HG02642 (cell line): ENCODE measurements around the gene MMP26.

Experiments used
- ATAC-seq: cut with Tn5 transposase; IDR thresholded peaks from one replicate; pipeline ENCODE4 v1.9.1; 2021; ENCODE audit warnings: mild to moderate bottlenecking; ENCODE audit not compliant: unreplicated experiment, poor library complexity

MMP26 gene

GRCh38 chr11:4704054-4704789 lies at the start of gene MMP26:
TSS of gene MMP26 (plus strand) at chr11:4704784.
- ATAC-seq, result peak; percentile 50

DNA sequence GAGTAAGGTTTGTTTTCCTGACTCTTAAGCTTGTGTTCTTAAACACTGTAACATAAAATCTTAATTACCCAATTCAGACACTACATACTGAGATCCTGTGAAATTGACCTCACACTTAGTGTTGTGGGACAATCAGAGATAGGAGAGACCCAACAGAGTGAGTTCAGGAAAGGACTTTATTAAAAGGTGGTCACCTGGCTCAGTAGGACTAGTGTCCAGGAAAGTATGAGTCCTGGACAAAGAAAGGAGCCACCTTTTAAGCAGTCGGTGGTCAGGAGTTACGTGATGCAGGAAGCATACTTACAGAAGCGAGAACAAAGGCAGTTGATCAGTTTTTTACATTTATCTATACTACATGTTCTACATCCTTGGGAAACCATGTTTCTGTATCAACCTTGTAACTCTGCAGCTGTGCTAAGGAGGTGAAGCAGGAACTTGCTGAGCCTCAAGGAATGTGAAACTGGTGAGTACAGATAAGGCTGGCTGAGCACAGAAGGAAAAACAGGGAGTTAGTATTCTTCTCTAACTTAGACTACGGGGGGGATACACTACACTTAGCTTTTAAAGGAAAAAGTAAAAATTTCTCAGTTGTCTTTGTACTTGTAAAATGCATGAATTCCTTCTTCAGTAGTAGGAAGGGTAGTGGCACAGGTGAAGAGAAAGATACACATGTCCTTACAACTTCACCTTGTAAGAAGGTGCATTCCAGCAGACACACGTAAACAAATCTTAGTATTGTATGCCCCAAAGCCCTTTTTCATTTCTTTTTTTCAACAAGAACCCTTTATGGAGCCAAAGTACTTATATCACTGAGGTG lies 45.7 kb upstream of the MMP26 start:
- no peak for ATAC-seq

DNA sequence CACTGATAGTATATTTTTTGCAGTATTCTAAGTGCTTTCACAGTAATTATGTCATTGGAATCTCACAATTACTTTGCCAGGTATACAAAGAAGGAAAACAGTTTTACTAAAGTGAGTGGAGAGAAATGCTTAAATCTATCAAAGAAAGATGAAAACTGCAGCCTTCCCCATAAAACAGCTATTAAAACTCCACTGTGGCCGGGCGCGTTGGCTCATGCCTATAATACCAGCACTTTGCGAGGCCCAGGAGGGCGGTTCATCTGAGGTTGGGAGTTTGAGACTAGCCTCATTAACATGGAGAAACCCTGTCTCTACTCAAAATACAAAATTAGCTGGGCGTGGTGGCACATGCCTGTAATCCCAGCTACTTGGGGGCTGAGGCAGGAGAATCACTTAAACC lies 41.7 kb upstream of the MMP26 start:
- no peak for ATAC-seq

DNA sequence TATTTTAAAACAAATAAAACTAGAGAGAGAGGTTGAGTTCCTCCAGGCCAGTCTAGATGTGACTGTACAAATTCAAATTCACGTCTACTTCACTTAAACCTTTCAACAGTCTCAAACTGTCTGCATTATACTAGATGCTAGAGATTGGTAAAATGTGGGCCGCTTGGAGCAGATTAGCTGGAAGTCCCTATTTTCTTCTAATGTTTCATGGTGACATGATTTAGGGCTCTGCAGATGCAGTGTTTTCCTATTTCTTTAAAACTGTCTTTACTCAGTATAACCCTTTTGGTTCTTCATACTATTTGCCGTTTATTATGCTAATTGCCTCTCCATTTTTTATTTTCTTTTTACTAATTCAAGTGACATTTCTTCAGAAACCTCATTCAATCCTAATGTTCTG lies 40.4 kb upstream of the MMP26 start:
- ATAC-seq, result no peak

DNA sequence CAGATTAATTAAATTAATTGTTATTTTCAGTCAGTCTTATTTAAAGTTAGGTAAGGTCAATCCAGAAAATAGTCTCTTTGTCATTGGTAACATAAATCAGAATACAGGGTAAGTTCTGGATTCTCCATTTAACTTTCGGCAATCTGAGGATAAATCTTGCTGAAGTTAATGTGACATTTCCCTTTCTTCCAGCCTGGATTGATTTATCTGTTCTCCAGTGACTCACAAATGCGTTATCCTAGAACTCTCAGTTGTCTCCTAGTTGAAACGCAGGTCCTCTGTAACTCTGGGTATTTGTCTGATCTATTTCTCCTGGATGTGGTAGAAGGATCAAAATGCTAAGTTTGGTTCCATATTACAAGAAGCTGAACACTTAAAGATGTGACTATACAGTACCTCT lies 39.8 kb upstream of the MMP26 start:
- no peak for ATAC-seq

DNA sequence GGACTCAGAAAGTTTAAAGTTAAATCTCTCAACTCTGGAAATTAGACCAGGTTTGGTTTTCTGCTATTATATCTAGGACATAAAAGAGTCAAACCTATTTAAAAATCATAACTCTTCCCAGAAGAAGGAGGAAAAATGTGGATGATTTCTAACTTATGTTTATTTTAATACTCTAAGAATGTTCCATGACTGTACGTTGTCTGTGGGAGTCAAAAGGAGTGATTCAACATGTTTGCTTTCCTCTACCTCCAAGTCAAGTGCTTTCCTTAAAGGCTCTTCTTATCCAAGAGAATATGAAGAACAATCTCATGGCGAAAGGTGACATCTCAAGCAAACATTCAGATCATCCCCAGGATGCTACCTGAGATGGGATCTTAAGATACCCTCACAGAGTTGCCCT lies 39.2 kb upstream of the MMP26 start:
- ATAC-seq, result no peak

- ATAC-seq, result no peak
These were observed 32.8 kb upstream of the MMP26 start for GRCh38 chr11:4671741-4672140.

DNA sequence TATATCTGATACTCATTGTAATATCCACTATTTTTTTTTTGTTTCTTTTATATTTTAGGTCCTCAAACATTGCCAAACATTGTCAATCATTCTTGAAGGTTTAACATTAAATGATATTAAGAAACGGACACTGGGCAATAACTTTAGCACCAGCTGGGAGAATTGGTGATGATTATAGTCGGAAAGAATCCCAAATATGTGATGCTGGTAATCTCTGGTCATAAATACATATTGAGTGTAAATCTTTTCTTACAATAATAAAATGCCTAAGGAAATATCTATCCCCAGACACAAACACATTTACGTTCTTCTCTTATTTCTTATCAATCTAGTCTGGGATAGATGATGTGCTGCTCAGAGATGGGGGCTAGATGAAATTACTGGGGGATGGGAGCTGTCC lies 32.1 kb upstream of the MMP26 start:
- ATAC-seq, result no peak

GRCh38 chr11:4673781-4674180 lies 30.8 kb upstream of the MMP26 start:
- ATAC-seq, result no peak

GRCh38 chr11:4677948-4678347 lies 26.6 kb upstream of the MMP26 start:
- ATAC-seq, result no peak

DNA sequence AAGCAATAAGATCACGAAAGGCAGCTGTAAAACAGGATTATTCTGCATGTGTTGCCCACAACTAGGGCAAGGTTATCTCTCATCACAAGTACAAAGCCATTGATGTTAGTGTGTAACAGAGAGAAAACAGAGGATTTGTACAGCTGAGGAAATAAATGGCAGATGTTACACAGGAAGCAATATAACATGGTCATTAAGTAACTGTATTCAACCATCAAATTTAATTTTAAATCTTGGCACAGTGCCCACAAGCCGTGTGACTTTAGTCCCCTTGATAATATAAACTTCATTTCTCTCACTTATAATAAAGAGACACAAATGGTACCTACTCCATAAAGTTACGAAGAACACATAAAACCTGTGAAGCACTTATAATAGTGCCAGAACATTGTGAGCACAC lies 24.2 kb upstream of the MMP26 start:
- no peak for ATAC-seq

DNA sequence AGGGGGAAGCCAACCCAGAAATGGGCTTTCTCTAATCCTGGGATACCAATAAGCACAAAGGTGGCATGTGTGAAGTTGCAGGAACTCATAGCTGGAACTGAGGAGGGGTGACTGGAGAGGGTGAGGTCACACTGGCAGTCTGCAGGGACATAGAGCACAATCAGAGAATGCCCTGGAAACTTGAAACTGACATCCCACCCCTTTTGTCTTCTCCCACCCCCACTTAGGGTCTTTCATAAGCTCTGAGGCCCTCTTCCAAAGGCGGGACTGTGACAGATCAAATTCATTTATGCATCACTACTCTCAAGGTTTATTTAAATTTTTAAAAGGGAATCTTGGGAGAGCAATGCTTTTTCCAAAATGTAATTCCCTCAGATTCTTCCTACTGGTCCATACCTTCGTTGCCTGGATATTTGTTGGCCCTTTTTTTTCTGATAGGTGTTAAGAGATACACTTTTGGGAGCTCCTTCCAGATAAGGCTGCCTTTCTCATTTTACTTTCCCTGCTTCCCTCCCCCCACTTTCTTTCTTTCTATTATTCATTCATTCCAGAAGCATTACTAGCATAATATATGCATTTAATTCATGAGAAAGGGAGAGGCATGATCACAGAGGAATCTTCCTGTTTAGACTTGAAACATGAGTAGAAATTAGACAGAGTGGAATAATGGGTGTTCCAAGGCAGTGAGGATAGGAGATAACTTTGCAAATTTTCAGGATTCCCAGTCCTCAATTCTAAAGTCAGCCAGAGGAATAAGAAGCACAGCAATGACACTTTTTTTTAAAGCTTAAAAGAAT lies 21.8 kb upstream of the MMP26 start:
- ATAC-seq, result no peak

GRCh38 chr11:4684631-4685285 lies 19.8 kb upstream of the MMP26 start:
- ATAC-seq, result no peak

GRCh38 chr11:4695442-4695841 lies 9.1 kb upstream of the MMP26 start:
- ATAC-seq, result no peak

- no peak for ATAC-seq
These were observed 7.0 kb upstream of the MMP26 start, which contains the start of gene OR51E2 for GRCh38 chr11:4697585-4697984. TSS of gene OR51E2 (minus strand) at chr11:4697853. CDS start at chr11:4682711, 15,142 bp downstream.

DNA sequence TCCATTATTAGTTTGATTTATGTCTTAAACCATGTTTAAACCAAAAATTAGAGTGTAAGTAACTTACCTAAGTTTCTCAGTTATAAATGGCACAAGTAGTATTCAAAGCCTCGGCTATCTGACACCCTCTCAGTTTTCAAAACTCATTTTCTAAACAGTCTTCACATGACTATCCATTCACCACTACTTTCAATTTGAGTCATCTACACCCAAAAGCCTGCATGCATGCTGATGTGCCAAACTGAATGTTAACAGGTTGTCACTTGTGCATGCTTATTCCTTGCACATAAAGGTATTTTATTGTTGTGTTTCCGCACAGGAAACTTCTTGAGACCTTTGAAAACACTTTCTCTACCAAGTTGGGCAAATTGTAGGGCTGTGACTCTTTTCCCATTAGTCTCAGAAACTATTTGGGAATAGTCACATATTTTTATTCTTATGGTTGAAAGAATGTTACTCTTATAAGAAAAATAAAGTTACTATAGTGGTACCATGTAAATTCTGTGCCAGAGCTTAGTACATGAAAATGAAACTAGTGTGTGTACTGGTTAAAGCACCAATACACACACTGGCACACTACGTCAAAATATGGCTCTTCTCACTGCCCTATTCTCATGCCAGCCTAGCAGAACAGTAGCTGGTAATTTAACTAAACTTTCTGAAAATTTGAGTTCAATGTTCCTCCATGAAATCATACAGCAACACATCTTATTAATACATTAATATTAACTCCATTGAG lies 4.7 kb upstream of the MMP26 start:
- peak; percentile 81 for ATAC-seq

- ATAC-seq, result no peak
These were observed 4.2 kb upstream of the MMP26 start for GRCh38 chr11:4700436-4700820.

DNA sequence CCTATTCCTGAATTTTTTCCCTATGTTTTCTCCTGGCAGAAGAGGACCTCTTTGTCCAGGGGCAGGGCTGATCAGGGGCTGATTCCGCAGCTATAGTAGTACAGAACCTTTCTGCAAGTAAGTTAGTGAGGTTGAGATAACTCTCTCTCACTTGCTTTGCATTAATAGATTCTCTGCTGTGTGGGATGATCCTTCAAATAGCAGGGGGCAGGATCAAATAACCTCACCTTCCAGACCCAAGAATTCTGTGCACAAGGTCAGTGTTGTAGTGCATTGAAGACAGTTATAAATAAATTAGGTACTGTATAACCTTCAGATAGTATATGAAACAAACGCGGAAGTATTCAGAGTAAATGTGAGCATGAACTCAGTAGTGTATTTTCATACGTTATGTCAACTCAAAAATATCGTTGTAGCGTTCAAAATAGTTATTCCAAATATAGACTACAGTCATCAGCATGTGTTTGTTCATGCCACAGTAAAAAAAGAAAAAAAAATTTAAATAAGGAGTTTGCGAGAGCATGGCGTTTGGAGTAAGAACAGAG lies 278 bp downstream of the MMP26 start:
- ATAC-seq, result no peak

- ATAC-seq, result no peak
These were observed 8.7 kb downstream of the MMP26 start for GRCh38 chr11:4713241-4713640.
